HG03571 (cell line): ENCODE data around the gene RPL3.
"Not testable (repeated sequence)": the region's sequence is repeated elsewhere in the genome, so short reads cannot be mapped to it uniquely, and the experiment has no call there.

Experiments
- ATAC-seq: cut with Tn5 transposase; IDR thresholded peaks from one replicate; pipeline ENCODE4 v1.9.1; 2021; ENCODE audit not compliant: unreplicated experiment

RPL3 gene

DNA sequence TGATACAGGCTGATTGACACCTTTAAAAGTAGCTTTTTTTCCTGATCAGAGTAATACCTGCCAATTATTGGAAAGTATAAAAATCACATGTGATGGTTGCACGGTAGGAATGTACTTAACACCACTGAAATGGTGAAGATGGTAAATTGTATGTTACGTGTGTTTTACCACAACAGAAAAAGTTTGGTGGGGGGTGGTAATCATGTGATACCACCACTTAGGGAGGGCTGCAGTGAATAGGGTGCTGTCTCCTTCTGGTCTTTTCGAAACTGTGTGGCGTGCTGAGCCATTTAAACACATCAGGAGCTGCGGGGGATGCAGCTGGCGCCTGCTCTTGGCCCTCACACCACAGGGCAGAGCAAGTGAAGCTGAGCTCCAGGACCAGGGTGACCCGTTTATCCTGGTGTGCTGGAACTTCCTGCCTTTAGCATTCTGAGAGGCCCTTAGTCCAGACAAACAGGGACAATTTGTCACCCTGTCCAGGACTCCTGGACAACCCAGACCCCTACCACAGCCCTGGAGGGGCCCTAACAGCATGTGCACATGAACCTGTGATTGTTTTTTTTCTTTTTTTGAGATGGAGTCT is 33.0 kb upstream of the RPL3 start:
- ATAC-seq, result no peak

DNA sequence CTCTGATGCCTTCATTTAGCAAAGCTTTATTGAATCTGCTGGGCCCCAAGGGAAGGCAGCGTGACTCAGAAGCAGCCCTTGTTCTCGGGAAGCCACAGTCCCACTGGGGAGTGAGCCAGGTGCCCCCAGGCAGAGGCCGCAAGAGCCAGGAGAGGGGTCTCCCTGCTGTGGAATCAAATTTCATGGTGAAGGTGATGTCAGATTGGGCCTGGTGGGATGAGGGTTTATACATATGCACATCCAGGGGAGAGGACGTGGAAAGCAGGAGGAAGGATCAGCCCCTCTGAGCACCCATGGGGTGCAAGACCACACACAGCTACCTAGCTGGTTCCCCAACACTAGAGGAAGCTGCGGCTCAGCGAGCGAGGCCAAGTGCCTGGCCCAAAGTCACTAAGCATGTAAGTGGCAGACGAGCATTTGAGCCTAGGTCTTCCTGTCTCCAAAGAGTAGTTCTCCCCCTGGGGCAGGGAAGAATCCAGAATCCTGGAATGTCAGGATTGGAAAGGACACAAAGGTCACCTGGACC is 32.3 kb upstream of the RPL3 start:
- no peak for ATAC-seq

DNA sequence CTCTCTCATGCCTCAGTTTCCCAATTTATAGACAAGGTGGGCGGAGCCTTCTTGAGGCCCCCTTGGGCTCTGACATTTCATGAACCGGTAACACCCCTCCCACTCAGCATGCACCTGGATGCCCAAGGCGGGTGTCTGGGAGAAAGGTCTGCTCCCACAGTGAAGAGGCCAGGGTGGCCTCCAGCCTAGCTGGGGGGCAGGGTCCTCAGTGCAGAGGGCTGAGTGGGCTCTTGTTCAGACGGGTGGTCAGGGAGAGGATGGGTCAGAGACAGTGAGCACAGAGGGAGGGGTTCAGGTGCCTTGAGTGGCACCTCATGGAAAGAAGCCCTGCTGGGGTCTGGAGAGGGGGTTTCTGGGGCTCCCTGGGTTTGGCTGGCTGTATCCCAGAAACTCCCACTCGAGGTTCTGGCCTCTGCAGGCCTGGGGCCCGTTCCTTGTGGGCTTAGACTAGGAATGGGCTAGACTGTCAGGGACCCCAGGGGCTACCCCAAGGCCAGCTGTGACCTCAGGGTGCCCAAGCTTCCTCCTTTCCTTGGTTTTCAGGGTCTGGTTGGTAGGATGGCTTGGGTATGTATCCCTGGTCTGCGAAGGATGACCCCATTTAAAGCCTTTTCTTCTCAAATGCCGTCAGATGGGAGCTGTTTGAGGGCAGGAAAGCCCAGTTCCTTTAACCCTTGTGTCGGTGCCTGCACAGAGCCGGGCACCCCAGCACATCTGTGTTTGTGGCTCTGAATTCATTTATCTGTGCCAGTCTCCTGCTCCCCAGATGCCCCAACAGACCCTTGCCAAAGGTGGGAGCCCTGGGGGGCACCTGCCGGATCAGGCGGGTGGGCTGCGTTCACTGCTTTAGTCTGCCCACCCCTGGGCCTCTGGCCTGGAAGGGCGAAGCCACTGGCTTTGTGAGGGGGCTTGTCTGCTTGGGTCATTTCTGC is 31.6 kb upstream of the RPL3 start:
- no peak for ATAC-seq

DNA sequence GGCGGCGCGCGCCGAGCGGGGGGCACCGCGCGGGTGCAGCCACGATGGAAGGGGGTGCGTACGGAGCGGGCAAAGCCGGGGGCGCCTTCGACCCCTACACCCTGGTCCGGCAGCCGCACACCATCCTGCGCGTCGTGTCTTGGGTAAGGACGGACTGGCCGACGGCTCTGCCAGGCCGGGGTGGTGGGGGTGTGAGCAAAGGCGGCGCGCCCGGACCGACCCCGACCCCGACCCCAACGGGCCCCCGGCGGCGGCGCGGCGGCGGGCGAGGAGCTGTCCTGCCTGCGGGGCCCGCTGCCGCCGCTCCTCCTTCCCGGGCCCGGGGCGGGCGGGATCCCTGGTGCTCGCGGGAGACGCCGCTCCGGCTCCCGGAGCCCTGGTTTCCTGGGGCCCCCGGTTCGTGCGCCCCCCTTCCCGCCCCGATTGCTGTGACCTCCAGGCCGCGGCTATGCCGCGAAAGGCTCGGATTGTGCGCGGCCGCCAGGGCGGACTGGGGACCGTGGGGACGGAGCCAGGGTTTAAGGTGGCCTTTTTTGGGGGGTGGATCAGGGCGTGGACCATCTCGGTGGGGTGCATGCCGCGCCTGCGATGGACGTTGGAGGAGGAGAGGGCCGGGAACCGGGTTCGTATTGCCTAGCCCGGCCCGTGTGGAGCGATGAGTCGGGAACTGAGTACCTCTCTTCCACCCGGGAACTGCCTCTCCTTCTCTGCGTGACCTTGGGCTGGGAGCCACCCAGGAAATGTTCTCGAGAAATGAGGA is 30.7 kb upstream of the RPL3 start, which contains the start of gene SYNGR1:
Gene SYNGR1 (plus strand): TSS at position 25 of the 760 bp plus-strand sequence. CDS start 20 bp downstream, at position 45.
- ATAC-seq, result no peak

DNA sequence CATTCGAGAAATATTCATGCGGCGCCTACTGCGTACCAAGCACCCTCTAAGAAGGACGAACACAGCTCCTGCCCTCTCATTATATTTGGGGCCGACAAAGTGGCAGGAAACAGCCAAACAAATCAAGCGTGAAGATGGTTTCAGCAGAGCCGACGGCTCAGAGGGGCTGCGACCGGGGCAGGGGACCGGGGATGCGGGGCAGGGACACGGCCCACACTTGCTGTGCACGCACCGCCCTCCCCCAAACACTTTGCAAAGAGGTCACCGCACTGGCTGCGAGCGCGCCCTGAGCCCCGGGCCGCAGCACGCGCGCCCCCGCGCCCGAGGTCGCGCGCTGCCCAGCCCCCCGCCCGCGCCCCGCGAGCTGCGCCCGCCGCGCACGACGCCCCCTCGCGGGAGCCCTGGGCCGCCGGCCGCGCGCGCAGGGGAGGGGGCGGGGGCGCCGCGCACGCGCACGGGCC is 30.1 kb upstream of the RPL3 start:
- ATAC-seq, result no peak

DNA sequence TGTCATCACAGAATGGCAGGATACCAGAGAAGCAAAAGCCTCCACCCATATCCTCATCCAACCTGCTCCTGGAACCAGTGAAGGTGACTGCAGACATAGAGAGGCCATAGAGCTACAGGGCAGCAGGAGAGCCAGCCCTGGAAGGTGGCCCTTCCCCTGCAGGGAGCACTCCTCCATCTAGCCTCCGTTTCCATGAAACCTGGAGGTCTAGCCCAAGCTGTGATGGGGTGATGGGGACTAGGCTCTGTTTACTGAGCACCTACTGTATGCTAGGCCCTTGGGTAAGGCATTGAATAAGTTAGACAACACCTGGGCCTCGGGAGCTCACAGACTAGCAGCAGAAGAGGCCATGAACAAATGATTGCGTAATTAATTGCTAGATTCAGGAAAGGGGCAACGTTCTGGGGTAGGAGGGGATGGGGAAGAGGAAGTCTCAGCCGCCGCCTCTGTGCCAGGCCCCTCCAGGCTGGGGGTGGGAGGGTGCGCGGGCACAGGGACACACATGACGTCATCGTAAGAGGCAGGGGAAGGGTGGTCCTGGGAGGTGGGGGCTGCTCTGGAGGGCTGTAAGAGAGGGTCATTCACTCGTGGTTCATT is 29.6 kb upstream of the RPL3 start:
- no peak for ATAC-seq

DNA sequence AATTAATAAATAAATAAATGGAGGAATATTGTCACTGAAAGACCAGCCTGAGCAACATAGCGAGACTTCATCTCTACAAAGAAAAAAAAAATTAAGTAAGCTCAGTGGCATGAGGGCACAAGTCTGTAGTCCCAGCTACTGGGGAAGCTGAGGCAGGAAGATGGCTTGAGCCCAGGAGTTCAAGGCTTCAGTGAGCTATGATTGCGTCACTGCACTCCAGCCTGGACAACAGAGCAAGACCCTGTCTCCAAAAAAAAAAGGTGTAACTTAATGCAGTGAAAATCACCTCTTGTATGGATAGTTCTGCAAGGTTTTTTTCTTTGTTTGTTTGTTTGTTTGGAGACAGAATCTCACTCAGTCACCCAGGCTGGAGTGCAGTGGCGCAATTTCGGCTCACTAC is 25.8 kb upstream of the RPL3 start:
- ATAC-seq, result no peak

DNA sequence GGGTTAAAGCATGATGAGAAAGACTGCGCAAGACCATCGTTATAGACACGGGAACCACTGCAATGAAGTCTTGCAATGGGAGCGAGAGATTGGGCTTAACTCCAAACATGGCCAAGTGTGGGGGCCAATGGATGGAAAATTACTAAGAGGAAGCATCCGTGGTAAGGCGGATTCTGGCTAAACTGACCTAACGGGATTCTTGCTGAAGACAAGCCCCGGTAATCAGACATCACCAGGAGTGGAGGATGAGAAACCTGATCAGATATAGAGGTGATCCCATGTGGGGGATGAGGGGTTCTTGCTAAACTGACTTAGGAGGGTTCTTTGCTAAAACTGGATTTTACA is 24.6 kb upstream of the RPL3 start:
- no peak for ATAC-seq

DNA sequence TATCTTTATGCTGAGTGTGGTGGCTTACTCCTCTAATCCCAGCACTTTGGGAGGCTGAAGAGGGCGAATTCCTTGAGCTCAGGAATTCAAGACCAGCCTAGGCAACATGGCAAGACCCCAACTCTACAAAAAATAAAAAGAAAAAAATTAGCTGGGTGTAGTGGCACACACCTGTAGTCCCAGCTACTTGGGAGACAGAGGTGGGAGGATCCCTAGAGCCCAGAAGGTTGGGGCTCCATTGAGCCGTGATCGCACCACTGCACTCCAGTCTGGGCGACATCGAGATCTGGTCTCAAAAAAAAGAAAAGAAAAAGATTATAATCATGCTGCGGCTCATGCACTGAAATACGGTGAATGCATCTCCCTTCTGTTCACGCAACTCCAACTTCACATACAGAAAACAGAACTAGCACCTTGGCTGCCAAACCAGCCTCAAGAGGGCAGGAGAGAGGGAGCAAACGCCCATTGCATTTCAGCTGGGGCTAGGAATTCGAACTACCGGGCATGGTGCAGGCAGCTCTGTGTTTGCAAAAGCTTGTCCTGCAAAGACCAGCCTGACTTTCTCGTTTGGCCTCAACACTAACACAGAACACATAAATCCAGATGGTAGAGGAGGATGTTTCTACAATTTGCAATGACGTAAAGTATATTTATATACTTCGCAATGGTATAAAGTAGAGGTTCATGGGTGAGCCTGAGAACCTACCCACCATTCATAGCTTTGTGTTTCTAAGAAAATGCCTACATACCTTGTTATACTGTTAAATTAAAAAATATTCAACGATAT is 24.0 kb upstream of the RPL3 start:
- ATAC-seq, result no peak

DNA sequence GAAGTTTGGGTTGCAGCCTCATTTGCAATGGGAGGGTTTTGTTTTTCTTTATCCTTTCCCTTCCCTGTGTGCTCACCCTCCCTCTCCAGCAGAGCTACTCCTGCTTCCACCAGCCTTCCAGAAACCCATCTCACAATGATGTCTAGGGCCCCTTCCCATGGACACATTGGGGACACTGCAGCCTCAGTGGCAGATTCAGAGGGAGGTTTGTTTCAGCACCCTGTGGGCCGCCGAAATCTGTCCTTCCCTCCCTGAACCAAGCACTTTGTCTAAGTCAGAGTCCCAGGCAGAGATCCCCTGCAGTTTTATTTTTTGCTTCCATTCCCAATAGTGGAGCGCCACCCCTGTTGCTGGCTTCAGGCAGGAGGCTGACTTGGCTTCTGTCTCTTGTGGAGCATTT is 21.8 kb upstream of the RPL3 start:
- no peak for ATAC-seq

DNA sequence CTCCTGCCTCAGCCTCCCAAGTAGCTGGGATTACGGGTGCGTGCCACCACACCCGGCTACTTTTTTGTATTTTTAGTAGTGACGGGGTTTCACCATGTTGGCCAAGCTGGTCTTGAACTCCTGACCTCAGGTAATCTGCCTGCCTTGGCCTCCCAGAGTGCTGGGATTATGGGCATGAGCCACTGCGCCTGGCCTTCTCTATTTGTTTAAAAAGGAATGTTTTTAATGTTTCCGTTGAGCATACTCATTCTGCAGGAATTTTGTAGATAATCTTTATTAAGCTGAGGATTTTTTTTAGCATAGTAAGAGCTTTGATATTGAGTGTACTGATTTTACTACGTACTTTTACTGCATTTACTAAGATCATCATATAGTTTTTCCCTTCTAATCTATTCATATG is 20.4 kb upstream of the RPL3 start:
- not testable (repeated sequence) for ATAC-seq

DNA sequence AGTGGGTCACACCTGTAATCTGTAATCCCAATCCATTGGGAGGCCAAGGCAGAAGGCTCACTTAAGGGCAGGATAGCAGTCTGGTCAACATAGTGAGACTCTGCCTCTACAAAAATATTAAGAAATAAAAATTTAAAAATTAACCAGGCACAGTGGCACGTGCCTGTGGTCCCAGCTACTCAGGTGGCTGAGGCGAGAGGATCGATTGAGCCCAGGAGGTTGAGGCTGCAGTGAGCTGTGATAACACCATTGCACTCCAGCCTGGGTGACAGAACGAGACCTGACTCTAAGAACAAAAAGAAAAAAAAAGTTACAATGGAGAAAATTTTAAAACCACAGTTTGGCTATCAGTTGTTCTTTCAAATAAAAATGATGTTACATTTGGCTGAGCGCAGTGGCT is 17.0 kb upstream of the RPL3 start:
- no peak for ATAC-seq

DNA sequence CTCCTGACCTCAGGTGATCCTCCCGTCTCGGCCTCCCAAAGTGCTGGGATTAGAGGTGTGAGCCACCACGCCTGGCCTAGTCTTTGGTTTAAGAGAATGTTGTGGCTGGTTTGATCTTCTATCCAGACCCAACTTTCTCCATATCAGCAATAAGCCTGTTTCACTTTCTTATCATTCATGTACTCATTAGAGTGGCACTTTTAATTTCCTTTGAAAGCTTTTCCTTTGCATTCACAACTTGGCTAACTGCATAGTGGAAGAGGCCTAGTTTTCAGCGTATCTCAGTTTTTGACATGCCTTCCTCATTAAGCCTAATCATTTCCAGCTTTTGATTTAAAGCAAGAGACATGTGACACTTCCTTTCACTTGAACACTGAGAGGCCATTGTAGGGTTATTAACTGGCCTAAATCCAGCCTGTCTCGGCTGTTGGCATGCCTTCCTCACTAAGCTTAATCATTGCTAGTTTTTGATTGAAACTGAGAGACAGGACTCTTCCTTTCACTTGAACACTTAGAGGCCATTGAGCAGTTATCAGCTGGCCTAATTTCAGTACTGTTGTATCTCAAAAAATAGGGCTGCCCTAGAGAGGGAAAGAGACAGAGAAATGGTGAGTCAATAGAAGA is 13.1 kb upstream of the RPL3 start:
- peak; percentile 63 for ATAC-seq

DNA sequence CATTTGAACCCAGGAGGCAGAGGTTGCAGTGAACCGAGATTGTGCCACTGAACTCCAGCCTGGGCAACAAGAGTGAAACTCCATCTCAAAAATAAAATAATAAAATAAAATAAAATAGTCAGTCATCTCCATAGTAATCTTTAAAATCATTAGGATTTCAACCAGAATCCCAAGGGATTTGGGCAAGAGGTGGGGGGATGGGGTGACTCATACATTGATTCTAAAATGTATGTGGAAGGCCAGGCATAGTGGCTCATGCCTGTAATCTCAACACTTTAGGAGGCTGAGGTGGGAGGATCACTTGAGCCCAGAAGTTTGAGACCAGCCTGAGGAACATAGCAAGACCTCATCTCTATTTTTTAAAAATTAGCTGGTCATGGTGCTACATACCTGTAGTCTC is 11.1 kb upstream of the RPL3 start:
- ATAC-seq, result not testable (repeated sequence)

DNA sequence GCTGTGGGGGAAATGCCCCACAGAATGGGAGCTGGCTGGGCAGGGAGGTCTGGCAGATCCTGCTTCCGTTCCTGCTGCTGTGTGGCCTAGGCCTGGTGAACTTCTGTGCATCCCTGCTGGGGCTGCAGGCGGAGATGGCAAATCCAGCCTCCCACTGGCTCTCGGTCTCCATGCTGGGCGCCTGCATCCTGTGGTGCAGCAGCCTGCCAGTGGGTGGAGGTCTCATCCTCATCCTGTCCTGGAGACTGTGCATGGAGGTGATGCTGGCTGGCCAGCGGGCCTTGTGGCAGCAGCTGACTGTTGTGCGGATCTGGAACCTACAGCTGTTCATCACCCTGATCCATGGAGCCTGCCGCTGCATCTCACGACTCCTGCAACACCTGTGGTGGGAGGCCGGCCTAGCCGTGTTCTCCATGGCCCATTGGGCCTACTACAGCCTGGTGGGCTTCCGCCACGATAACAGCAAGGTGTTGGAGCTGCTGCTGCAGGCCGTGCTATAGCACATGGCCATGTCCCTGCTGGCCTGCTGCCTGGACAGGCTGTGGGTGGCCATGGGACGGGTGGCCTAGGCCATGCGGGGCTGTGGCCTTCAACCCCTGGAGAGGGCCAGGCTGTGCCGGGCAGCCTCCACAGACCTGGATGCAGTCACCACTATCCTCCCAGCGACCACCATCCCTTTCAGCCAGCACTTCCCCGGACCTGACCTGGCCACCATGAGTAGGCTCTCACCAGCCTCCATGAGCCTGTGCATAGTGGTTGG is 8.8 kb upstream of the RPL3 start:
- no peak for ATAC-seq

DNA sequence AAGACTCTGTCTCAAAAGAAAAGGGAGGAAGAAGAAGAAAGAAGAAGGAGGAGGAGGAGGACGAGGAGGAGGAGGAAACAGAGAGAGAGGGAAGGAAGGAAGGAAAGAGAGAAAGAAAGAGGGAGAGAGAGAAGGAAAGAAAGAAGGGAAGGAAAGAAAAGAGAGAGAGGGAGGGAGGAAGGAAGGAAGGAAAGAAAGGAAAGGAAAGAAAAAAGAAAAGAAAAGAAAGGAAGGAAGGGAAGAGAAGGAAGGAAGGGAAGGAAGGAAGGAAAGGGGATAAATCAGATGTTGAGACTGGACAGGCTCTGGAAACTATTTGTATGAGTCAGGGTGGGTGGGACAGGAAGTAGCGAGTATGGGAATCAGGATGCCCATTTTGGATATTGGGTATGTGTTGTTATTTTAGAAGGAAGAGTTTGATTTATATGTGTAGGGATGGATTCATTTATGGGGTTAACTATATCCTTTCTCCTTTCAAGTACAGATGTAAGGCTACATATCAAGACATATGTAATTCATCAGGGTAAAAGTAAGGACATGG is 6.0 kb upstream of the RPL3 start:
- no peak for ATAC-seq

DNA sequence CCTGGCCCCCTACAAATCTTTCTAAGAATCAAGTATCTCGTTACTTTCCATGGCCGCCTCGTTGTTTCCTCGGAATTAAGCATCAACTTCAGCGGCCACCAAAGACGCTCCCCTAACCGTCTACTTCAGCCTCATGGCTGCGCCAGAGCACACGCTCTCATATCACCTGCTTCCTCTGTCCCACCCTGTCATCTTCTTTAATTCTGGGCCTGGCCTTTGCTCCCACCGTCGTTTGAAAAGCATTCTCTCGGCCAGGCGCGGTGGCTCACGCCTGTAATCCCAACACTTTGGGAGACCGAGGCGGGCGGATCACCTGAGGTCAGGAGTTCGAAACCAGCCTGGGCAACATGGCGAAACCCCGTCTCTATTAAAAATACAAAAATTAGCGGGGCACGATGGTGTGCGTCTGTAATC is 1.2 kb upstream of the RPL3 start:
- not testable (repeated sequence) for ATAC-seq

DNA sequence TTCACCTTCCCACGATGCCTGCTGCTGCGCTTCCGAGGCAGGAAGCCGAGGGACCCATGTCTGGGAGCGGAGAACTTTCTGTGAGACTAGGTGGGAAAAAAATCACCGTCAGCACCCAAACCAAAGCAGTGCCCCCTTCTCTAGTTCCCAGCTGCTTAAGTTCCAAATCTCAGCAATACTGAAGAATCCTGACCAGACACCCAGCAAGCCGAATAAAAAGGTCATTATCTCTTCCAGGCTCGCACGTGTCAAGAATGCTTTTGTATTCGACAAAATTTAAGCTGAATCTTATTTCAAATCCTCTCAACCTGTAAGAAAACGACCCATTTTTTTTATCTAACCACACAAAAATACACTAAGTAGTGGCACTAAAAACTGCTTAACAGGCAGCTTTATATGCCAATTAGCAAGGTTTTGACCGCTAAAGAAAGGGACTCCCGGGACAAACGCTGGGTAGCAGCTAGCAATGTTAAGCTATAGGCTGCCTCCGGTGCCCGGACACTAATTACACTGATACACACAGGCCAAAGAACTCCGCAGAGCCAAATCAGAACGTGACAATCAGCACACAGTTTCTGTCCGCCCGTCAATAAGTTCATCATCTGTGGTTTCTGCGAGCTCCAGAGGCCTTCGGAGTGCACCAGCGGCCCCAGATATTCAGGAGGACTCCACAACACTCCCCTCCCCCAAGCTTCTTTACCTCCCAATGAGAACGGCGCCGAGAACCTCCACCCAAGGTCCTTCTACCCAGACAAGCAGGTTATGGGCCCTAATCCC is 728 bp downstream of the RPL3 start:
- ATAC-seq, result peak; percentile 10
